GM12873 (cell line): ENCODE results near the gene ANGPTL7.

Experiments used
- TF ChIP-seq, protein P1 (sequence below): IDR thresholded peaks from 2 replicates; pipeline ENCODE4 v1.5.1; 2012; ENCODE audit warnings: low read depth, mild to moderate bottlenecking, moderate library complexity, low read length, control low read depth; ENCODE audit not compliant: insufficient read depth; ENCODE audit errors: missing control alignments

Gene ANGPTL7

DNA sequence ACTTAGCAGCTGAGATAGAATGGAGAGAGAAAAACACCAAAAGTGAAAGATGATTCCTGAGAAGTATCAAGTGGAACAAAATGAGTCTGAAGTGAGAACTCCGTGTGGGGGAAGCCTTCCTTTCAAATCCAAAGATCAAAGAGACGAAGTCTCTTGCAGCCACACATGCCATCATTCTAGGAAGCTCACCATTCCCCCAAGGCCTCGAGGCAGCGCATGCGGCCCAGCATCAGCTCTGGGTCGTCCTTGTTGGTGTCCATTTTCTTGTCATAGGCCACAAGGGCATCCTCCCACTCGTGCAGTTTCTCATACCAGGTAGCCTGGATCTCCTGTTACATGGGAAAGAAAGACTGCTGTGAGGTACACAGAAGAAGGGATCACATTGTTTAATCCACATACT is 32.2 kb upstream of the ANGPTL7 start:
- TF ChIP-seq, protein P1, sequence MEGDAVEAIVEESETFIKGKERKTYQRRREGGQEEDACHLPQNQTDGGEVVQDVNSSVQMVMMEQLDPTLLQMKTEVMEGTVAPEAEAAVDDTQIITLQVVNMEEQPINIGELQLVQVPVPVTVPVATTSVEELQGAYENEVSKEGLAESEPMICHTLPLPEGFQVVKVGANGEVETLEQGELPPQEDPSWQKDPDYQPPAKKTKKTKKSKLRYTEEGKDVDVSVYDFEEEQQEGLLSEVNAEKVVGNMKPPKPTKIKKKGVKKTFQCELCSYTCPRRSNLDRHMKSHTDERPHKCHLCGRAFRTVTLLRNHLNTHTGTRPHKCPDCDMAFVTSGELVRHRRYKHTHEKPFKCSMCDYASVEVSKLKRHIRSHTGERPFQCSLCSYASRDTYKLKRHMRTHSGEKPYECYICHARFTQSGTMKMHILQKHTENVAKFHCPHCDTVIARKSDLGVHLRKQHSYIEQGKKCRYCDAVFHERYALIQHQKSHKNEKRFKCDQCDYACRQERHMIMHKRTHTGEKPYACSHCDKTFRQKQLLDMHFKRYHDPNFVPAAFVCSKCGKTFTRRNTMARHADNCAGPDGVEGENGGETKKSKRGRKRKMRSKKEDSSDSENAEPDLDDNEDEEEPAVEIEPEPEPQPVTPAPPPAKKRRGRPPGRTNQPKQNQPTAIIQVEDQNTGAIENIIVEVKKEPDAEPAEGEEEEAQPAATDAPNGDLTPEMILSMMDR, result no peak

DNA sequence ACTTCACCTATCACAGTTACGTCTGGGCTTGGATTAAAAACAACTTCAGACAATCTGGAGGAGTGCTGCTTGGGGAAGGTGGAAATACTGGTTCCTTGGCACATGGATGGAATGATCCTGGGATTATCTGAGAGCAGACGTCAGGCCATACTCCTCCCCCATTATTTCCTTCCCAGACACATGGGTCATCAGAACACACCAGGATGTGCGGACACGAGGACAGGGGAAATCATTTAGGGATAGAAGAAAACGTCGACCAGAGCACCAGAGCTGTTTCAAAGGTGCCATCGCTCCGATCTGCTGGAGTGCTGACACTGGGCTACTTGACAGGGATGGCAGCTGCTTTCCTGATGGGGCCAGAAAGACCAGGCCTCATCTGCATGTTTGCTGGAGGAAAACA is 31.8 kb upstream of the ANGPTL7 start:
- TF ChIP-seq, protein P1, result no peak

DNA sequence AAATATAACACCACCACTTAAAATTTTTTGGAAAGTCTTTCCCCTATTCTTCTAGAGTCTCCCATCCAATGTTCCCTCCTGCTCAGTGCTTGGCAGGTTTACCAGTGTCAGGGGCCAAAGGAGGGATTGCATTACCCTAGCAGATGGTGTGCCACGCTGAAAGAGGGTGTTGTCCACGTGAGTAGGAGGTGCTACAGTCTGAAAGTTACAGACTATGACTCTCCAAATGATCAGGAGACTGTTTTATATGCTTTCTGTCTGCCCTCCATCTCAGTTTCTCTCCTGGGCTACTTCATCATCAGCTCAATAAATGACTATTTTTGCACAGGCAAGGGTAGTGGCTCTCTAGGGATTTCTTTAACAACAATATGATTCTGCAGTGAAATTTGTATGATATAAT is 31.3 kb upstream of the ANGPTL7 start:
- TF ChIP-seq, protein P1, result no peak

DNA sequence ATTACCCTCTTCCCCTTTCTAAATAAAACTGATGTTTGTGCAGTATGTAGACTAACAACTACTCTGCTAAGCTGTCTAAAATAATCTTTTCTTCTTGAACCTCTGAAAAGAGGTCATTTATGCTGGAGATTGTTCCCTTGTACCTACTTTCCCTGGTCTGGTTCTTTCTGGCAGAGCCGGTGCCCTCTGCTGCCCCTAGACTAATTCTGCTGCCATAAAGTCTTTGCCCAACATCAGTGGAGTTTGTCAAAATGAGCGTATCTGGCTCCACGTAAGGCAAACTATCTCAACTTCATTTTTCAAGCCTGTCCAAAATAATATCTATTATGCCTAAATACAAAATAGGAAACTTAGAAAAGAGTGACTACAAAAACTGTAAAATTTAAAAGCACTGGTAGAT is 30.9 kb upstream of the ANGPTL7 start:
- TF ChIP-seq, protein P1, result no peak

DNA sequence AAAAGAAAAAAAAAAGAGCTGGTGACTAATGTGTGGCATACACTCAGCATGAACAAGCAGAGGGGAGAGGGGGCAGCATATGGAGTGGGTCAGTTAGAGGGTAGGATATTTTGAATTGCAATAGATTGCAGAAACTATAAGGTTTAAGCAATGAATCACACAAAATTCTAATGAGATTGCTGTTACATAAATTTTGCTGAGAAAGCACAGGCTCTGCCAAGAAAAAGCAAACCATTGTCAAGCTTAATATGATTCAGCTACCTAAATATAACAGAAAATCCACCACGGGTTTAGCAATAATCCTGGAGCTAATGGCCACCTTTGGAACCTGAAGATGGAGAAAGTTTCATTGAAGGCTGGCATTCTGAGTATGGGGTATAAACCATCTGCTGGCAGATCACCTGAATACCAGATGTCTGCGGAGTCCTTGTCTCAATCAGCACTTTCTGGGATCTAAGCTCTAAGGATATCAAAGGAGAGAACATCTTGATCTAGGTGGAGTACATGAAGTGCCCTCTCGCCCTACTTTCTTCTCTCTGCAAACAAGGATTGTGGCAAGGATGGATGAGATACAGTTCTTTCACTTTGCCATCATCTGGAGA is 30.3 kb upstream of the ANGPTL7 start:
- TF ChIP-seq, protein P1, result no peak

DNA sequence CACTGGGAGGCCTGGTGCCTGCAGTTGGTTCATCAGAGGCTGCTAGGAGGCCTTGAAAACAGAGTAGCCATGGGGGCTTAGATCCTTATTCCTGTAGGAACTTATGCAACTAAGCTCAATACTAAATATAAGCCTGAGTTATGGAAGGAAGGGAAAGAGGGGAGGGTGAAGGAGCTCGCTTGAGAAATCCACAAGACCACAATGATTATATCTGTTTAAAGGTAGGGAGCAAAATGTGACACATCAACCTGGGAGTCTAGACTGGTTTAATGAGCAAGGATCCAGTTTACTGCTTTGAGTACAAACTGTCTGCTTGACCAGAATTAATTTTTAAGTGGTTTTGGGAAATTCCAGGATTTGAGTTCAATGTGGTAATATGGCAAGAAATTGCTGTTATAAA is 20.4 kb upstream of the ANGPTL7 start:
- TF ChIP-seq, protein P1, result no peak

DNA sequence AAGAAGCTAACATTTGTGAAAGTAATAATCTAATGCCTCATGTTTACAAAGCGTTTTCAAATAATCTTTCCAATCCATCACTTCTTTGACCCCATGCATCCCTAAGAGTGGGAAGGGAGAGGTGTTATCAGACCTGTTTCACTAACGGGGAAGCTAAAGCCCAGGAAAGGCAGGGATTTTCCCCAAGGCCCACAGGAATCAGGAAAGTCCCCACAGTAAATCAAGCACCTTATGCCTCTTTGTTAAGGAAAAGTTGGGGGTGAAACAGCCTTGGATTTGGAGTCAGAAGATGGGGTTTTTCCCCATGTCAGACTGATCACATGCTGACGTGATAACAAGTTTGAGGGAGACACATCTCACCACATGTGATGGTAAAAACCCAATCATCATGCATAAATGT is 20.0 kb upstream of the ANGPTL7 start:
- TF ChIP-seq, protein P1, result no peak
